HepG2 (cell line): ENCODE data around the gene LEMD2. TPM values are rescaled to one million over a fixed set of nuclear protein-coding genes. Genes with fewer than 3 reads are reported as not detected.

Source experiments
- AKAP8 ChIP-seq: sonication (generic); formaldehyde crosslinking; IDR thresholded peaks from 2 replicates; pipeline ENCODE4 v1.5.1; 2020; ENCODE audit warnings: mild to moderate bottlenecking, missing genetic modification reagents
- ARNTL ChIP-seq: sonication (generic); formaldehyde crosslinking; IDR thresholded peaks from 2 replicates; pipeline ENCODE4 v1.4.0; 2020; ENCODE audit warnings: mild to moderate bottlenecking, missing genetic modification reagents
- FOXM1 ChIP-seq: sonication (generic); formaldehyde crosslinking; IDR thresholded peaks from 2 replicates; pipeline ENCODE4 v1.5.0; 2020; ENCODE audit warnings: missing genetic modification reagents
- FOXP1 ChIP-seq, 2 experiments: fragments of 450-650 bp in 1 of 2; IDR thresholded peaks; 2 replicates each; pipeline ENCODE4 v1.6.1; 2017 to 2018; ENCODE audit warnings: antibody characterized with exemption in 1 of 2
- SOX5 ChIP-seq: IDR thresholded peaks from 2 replicates; pipeline ENCODE4 v1.6.1; 2016; ENCODE audit warnings: borderline replicate concordance
- TEAD3 ChIP-seq: optimal IDR thresholded peaks from 2 replicates; pipeline ENCODE3; 2016; ENCODE audit warnings: borderline replicate concordance
- XBP1 ChIP-seq: sonication (generic); formaldehyde crosslinking; IDR thresholded peaks from 2 replicates; pipeline ENCODE4 v1.5.0; 2020; ENCODE audit warnings: missing genetic modification reagents
- ZFP1 ChIP-seq: IDR thresholded peaks from 2 replicates; pipeline ENCODE4 v1.6.1; 2016
- ZNF44 ChIP-seq: sonication (generic); formaldehyde crosslinking; IDR thresholded peaks from 2 replicates; pipeline ENCODE4 v1.5.1; 2020; ENCODE audit warnings: mild to moderate bottlenecking, missing genetic modification reagents
- ZNF496 ChIP-seq: sonication (generic); formaldehyde crosslinking; IDR thresholded peaks from 2 replicates; pipeline ENCODE4 v1.8.1; 2023; ENCODE audit warnings: mild to moderate bottlenecking, moderate library complexity, missing genetic modification reagents; ENCODE audit not compliant: insufficient replicate concordance
- ZNF570 ChIP-seq: sonication (generic); formaldehyde crosslinking; IDR thresholded peaks from 2 replicates; pipeline ENCODE4 v1.4.0; 2020; ENCODE audit warnings: mild to moderate bottlenecking, missing genetic modification reagents, borderline replicate concordance
- ZNF841 ChIP-seq: sonication (generic); formaldehyde crosslinking; IDR thresholded peaks from 2 replicates; pipeline ENCODE4 v1.8.1; 2023; ENCODE audit warnings: missing genetic modification reagents, borderline replicate concordance
- polyA plus RNA-seq, 8 experiments: library from polyadenylated mRNA; depleted of rRNA in 3 of 8; stranded (reverse) in 7 of 8; unstranded in 1 of 8; fragments of >200 nt; fragmentation: Illumina TruSeq in 4 of 8; extraction: Trizol in 4 of 8; gene quantifications; 2 replicates each; pipeline versions ENCODE4 v1.2.1 to v1.2.3, GENCODE V29; 2011 to 2016; ENCODE audit warnings: low read depth in 4 of 8, missing spikeins in 1 of 8, mixed read lengths in 1 of 8; ENCODE audit not compliant: insufficient read depth in 1 of 8
- total RNA-seq, 5 experiments: library from RNA; depleted of rRNA; stranded (reverse); fragments of >200 nt; fragmentation: Illumina TruSeq; extraction: Trizol; gene quantifications; 2 replicates each; pipeline ENCODE4 v1.2.3, GENCODE V29; 2016; ENCODE audit warnings: low read depth in 1 of 5
- TF ChIP-seq, protein P1 (sequence below): sonication (generic); formaldehyde crosslinking; IDR thresholded peaks from 2 replicates; pipeline ENCODE4 v1.8.1; 2023; ENCODE audit warnings: missing genetic modification reagents, mild to moderate bottlenecking, borderline replicate concordance
- TF ChIP-seq, protein P2 (sequence below): sonication (generic); formaldehyde crosslinking; IDR thresholded peaks from 2 replicates; pipeline ENCODE4 v1.5.1; 2020; ENCODE audit warnings: missing genetic modification reagents, mild to moderate bottlenecking, borderline replicate concordance
- TF ChIP-seq, protein P3 (sequence below): sonication (generic); formaldehyde crosslinking; IDR thresholded peaks from 2 replicates; pipeline ENCODE4 v1.5.0; 2020; ENCODE audit warnings: mild to moderate bottlenecking, missing genetic modification reagents, moderate library complexity
- TF ChIP-seq, protein P4 (sequence below): sonication (generic); formaldehyde crosslinking; IDR thresholded peaks from 2 replicates; pipeline ENCODE4 v1.5.1; 2020; ENCODE audit warnings: mild to moderate bottlenecking, missing genetic modification reagents, moderate library complexity
- TF ChIP-seq, protein P5 (sequence below): sonication (generic); formaldehyde crosslinking; IDR thresholded peaks from 2 replicates; pipeline ENCODE4 v1.4.0; 2020; ENCODE audit warnings: missing genetic modification reagents, mild to moderate bottlenecking, borderline replicate concordance

The LEMD2 gene
- total and polyA plus RNA-seq, 2 of the 13 experiments (the other 11 are each of a cell fraction or from before 2014, with no cell fraction given): 45.2 to 62.9 TPM

DNA sequence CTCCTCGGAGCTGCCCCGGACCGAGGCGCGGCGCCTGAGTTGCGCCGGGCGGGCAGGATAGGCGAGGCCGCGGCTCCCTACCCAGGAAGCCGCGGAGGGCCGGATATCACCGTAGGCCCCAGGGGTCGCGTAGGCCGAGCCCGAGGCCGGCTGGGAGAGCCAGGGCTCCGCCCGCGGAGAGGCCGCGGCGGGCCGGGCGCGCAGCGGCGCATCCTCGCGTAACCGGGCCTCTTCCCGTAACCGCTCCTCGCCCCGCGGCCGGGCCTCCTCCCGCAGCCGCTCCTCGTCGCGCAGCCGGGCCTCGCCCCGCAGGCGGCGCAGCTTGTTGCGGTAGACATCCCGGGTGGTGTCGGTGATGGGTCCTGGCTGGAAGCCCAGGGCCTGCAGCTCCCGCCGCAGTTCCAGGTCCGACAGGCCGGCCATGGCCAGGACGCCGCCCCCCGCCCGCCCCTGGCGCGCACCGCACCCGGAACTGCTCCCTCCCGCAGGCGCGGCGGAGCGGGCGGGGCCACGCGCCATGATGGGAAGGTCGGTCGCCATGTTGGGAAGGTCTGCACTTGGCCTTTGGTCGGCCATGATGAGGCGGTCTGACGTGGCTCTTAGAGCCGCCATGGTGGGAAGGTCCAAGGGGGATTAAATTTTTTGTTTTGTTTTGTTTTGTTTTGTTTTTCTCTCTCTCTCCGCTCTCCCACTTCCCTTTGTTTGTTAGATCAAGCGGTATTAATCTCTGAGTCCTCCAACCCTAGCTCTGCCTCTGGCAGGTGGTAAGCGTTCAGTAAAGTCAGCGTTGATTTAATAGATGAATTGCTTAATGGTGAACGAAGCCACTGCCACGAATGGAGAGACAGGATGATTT lies at the start of gene LEMD2 (continued):
- TF ChIP-seq ARNTL (peak; percentile 50; the same call in 1 of the 2 replicates), ZNF496 (CRISPR knock-in tag) (no peak), FOXM1 (peak; percentile 60; the same call in 1 of the 2 replicates), FOXP1 (IDR thresholded peaks at IDR 0.05) (no peak), FOXP1 (CRISPR knock-in tag; IDR thresholded peaks at IDR 0.05) (0 out of 2 replicates have a peak, but pooled peaks have one; percentile 7), AKAP8 (CRISPR knock-in tag) (peak; percentile 87; the same call in 1 of the 2 replicates), SOX5 (CRISPR knock-in tag) (peak; percentile 62), XBP1 (CRISPR knock-in tag) (peak; percentile 85; the same call in 1 of the 2 replicates), ZNF841 (CRISPR knock-in tag) (peak; percentile 82; the same call in 1 of the 2 replicates), TEAD3 (CRISPR knock-in tag) (peak; percentile 84), ZFP1 (CRISPR knock-in tag) (no peak), ZNF44 (CRISPR knock-in tag) (no peak; the same call in 1 of the 2 replicates), ZNF570 (CRISPR knock-in tag) (no peak; the same call in 1 of the 2 replicates)
- TF ChIP-seq, protein P1, sequence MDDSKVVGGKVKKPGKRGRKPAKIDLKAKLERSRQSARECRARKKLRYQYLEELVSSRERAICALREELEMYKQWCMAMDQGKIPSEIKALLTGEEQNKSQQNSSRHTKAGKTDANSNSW (CRISPR knock-in tag): peak; percentile 75; the same call in 1 of the 2 replicates
- TF ChIP-seq, protein P2, sequence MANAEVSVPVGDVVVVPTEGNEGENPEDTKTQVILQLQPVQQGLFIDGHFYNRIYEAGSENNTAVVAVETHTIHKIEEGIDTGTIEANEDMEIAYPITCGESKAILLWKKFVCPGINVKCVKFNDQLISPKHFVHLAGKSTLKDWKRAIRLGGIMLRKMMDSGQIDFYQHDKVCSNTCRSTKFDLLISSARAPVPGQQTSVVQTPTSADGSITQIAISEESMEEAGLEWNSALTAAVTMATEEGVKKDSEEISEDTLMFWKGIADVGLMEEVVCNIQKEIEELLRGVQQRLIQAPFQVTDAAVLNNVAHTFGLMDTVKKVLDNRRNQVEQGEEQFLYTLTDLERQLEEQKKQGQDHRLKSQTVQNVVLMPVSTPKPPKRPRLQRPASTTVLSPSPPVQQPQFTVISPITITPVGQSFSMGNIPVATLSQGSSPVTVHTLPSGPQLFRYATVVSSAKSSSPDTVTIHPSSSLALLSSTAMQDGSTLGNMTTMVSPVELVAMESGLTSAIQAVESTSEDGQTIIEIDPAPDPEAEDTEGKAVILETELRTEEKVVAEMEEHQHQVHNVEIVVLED (CRISPR knock-in tag): peak; percentile 93
- TF ChIP-seq, protein P3, sequence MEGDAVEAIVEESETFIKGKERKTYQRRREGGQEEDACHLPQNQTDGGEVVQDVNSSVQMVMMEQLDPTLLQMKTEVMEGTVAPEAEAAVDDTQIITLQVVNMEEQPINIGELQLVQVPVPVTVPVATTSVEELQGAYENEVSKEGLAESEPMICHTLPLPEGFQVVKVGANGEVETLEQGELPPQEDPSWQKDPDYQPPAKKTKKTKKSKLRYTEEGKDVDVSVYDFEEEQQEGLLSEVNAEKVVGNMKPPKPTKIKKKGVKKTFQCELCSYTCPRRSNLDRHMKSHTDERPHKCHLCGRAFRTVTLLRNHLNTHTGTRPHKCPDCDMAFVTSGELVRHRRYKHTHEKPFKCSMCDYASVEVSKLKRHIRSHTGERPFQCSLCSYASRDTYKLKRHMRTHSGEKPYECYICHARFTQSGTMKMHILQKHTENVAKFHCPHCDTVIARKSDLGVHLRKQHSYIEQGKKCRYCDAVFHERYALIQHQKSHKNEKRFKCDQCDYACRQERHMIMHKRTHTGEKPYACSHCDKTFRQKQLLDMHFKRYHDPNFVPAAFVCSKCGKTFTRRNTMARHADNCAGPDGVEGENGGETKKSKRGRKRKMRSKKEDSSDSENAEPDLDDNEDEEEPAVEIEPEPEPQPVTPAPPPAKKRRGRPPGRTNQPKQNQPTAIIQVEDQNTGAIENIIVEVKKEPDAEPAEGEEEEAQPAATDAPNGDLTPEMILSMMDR (CRISPR knock-in tag): peak; percentile 21; the same call in 1 of the 2 replicates
- TF ChIP-seq, protein P4, sequence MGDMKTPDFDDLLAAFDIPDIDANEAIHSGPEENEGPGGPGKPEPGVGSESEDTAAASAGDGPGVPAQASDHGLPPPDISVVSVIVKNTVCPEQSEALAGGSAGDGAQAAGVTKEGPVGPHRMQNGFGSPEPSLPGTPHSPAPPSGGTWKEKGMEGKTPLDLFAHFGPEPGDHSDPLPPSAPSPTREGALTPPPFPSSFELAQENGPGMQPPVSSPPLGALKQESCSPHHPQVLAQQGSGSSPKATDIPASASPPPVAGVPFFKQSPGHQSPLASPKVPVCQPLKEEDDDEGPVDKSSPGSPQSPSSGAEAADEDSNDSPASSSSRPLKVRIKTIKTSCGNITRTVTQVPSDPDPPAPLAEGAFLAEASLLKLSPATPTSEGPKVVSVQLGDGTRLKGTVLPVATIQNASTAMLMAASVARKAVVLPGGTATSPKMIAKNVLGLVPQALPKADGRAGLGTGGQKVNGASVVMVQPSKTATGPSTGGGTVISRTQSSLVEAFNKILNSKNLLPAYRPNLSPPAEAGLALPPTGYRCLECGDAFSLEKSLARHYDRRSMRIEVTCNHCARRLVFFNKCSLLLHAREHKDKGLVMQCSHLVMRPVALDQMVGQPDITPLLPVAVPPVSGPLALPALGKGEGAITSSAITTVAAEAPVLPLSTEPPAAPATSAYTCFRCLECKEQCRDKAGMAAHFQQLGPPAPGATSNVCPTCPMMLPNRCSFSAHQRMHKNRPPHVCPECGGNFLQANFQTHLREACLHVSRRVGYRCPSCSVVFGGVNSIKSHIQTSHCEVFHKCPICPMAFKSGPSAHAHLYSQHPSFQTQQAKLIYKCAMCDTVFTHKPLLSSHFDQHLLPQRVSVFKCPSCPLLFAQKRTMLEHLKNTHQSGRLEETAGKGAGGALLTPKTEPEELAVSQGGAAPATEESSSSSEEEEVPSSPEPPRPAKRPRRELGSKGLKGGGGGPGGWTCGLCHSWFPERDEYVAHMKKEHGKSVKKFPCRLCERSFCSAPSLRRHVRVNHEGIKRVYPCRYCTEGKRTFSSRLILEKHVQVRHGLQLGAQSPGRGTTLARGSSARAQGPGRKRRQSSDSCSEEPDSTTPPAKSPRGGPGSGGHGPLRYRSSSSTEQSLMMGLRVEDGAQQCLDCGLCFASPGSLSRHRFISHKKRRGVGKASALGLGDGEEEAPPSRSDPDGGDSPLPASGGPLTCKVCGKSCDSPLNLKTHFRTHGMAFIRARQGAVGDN: peak; percentile 84
- TF ChIP-seq, protein P5, sequence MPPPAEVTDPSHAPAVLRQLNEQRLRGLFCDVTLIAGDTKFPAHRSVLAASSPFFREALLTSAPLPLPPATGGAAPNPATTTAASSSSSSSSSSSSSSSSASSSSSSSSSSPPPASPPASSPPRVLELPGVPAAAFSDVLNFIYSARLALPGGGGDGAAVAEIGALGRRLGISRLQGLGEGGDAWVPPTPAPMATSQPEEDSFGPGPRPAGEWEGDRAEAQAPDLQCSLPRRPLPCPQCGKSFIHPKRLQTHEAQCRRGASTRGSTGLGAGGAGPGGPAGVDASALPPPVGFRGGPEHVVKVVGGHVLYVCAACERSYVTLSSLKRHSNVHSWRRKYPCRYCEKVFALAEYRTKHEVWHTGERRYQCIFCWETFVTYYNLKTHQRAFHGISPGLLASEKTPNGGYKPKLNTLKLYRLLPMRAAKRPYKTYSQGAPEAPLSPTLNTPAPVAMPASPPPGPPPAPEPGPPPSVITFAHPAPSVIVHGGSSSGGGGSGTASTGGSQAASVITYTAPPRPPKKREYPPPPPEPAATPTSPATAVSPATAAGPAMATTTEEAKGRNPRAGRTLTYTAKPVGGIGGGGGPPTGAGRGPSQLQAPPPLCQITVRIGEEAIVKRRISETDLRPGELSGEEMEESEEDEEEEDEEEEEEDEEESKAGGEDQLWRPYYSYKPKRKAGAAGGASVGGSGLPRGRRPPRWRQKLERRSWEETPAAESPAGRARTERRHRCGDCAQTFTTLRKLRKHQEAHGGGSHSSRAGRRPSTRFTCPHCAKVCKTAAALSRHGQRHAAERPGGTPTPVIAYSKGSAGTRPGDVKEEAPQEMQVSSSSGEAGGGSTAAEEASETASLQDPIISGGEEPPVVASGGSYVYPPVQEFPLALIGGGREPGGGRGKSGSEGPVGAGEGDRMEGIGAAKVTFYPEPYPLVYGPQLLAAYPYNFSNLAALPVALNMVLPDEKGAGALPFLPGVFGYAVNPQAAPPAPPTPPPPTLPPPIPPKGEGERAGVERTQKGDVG (CRISPR knock-in tag): no peak
